Neuron (in vitro differentiated cells): ENCODE results near the gene KLRG1.

Experiments
- H2AFZ ChIP-seq: one replicate; pipeline ENCODE4 v1.6.1; 2013; ENCODE audit warnings: low read depth, mild to moderate bottlenecking, inconsistent platforms, low read length, moderate library complexity
- H3K27me3 ChIP-seq: one replicate; pipeline ENCODE4 v1.6.1; 2013; ENCODE audit warnings: low read length; ENCODE audit not compliant: insufficient read depth
- H3K36me3 ChIP-seq: one replicate; pipeline ENCODE4 v1.6.1; 2013; ENCODE audit warnings: low read length; ENCODE audit not compliant: insufficient read depth
- H3K4me1 ChIP-seq: one replicate; pipeline ENCODE4 v1.6.1; 2013; ENCODE audit warnings: low read length; ENCODE audit not compliant: insufficient read depth
- H3K4me3 ChIP-seq: 2 replicates; pipeline ENCODE4 v1.5.1; 2013; ENCODE audit warnings: mild to moderate bottlenecking, low read length, moderate library complexity
- H3K9me3 ChIP-seq: one replicate; pipeline ENCODE4 v1.6.1; 2013; ENCODE audit warnings: low read length

The KLRG1 gene

DNA sequence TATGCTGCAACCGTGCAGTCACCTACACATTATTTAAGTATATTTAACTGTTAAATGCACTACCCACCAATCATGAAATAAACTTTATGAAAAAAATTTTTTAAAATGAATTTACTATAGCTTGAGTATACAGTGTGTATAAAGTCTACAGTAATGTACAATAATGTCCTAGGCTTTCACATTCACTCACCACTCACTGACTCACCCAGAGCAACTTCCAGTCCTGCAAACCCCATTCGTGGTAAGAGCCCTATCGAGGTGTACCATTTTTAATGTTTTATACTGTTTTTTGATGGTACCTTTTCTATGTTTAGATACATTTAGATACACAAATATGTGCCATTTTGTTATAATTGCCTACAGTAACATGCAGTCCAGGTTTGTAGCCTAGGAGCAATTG lies 48.1 kb downstream of the KLRG1 start:
- Histone ChIP-seq H2AFZ (no peak overlapping the region), H3K4me1 (no peaks in the 10 kb centered on the region), H3K27me3 (no peaks in the 10 kb centered on the region), H3K36me3 (no peaks in the 10 kb centered on the region), H3K9me3 (no peaks in the 10 kb centered on the region), H3K4me3 (no peak overlapping the region)

DNA sequence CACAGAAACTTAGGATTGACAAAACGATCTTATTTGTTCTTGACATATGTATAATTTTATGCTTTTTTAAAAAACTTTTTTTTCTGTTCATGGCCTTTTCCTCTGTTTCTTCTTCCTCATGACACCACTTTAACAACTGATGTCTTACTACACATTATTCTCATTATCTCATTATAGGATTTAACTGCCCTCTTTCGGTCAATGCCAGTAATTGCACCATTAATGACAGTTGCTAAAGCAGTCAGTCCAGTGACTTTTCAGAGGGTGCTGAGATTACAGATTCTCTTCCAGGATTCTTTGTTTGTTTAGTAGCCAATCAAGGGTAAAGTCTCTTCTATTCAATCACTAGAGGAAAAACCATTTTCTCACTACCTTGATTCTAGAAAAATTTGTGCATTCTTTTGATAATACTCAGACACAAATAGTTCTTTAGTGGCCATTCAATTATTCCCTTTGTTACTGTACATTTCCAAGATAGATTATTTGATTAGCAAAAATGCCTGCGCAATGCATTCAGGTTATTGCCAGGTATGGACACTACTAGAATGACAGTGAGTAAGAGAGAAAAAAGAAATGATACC lies 50.1 kb downstream of the KLRG1 start:
- no peaks in the 10 kb centered on the region for H3K27me3 ChIP-seq

GRCh38 chr12:9040484-9041186 lies 51.3 kb downstream of the KLRG1 start:
- no peak overlapping the region for H3K4me3 ChIP-seq
- H3K36me3 ChIP-seq = no peaks in the 10 kb centered on the region
- no peaks in the 10 kb centered on the region for H3K9me3 ChIP-seq
- no peaks in the 10 kb centered on the region for H3K4me1 ChIP-seq
- H2AFZ ChIP-seq = no peak overlapping the region
- H3K27me3 ChIP-seq = no peaks in the 10 kb centered on the region

More for the DNA sequence above, 50.1 kb downstream of the KLRG1 start:
- Histone ChIP-seq H3K4me3 (no peak overlapping the region), H2AFZ (no peak overlapping the region), H3K4me1 (no peaks in the 10 kb centered on the region), H3K36me3 (no peaks in the 10 kb centered on the region), H3K9me3 (no peaks in the 10 kb centered on the region)

DNA sequence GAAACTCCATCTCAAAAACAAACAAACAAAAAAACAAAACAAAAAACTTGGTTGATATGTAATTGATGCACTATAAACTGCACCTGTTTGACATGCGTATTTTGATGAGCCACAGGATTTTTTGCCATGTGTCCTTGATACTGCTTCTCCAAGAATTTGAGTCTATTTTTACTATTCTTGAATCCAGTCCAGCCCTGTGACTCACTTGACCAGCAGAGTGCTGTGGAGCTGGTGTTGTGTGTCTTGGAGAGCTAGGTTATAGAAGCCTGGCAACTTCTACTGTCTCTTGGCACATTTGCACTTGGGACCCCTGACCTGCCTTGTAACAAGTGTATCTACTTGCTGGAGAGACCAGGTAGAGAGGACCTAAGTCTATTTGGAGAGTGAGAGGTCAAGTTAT lies 52.0 kb downstream of the KLRG1 start:
- no peaks in the 10 kb centered on the region for H3K9me3 ChIP-seq
- H3K4me1 ChIP-seq = no peaks in the 10 kb centered on the region
- no peaks in the 10 kb centered on the region for H3K36me3 ChIP-seq
- no peaks in the 10 kb centered on the region for H3K27me3 ChIP-seq
- H3K4me3 ChIP-seq = no peak overlapping the region
- H2AFZ ChIP-seq = no peak overlapping the region

DNA sequence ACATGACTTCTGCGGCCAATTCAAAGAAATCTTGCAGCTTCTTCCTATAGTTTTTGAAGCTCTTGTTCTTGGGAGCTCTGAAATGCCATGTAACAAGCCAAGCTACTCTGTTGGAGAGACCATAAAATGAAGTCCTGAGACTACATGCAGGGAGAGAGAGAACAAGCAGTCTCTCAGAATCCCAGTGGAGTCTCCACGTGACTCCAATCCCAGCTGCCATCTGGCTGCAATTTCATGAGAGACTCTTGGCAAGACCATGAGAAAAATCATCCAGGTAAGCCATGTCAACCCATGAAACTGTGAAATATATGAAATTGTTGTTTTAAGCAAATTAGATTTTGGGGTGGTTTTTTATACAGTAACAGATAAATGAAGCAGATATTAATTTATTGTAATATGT lies 54.4 kb downstream of the KLRG1 start:
- Histone ChIP-seq H3K9me3 (no peaks in the 10 kb centered on the region), H3K4me3 (no peak overlapping the region), H3K36me3 (no peaks in the 10 kb centered on the region), H2AFZ (no peak overlapping the region), H3K4me1 (no peaks in the 10 kb centered on the region), H3K27me3 (no peaks in the 10 kb centered on the region)

DNA sequence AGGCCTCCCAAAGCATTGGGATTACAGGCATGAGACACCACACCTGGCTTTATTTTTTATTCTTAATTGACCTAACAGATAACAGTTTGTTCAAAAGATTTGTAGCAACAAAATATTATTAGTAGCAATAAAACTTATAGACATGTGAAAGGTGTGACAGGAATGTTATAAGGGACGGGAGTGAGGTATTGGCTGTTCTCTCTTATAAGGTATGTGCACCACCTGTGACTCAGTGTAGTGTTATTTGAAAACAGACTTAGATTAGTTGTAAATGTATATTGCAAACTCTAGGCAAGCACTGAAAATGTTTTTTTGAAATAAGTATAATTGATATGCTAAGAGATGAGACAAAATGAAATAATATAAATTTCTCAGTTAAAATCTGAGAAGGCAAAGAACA lies 57.8 kb downstream of the KLRG1 start:
- H3K4me1 ChIP-seq = no peaks in the 10 kb centered on the region
- H2AFZ ChIP-seq = no peak overlapping the region
- no peak overlapping the region for H3K4me3 ChIP-seq
- no peaks in the 10 kb centered on the region for H3K27me3 ChIP-seq
- H3K9me3 ChIP-seq = no peaks in the 10 kb centered on the region
- H3K36me3 ChIP-seq = no peaks in the 10 kb centered on the region

- Histone ChIP-seq H3K4me3 (no peak overlapping the region), H3K36me3 (no peaks in the 10 kb centered on the region), H2AFZ (no peak overlapping the region), H3K4me1 (no peaks in the 10 kb centered on the region), H3K9me3 (no peaks in the 10 kb centered on the region), H3K27me3 (no peaks in the 10 kb centered on the region)
Measured at GRCh38 chr12:9048930-9049329, 59.6 kb downstream of the KLRG1 start.

DNA sequence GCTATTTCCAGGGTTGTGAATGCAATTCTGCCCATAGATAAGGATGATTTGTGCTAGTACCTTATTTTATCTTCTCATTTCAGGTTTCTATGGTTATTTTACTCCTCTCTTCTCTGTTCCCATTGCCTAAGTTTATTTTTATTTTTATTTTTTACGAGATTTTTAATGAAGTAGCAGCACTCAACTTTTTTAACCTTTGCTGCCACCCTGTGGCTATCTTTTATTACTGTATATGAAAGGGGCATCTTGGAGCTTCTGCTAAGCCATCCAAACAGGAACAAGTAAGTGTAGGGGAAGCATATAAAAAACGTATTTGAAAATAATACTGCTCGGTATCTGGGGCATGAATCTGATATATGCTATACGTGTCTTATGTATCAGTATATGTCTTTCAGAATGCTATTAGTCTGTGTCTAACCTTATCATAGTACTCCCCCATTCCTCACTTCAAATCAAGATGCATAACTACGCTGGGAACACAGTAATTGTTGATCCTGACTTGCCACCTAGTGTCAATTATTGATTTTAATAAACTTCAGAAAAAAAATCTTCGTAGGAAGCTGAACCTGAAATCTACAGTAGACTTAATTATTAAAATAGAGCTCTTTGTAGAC lies 60.3 kb downstream of the KLRG1 start:
- Histone ChIP-seq H3K9me3 (no peaks in the 10 kb centered on the region), H3K36me3 (no peaks in the 10 kb centered on the region), H3K4me3 (no peak overlapping the region), H2AFZ (no peak overlapping the region), H3K27me3 (no peaks in the 10 kb centered on the region), H3K4me1 (no peaks in the 10 kb centered on the region)

- Histone ChIP-seq H3K36me3 (no peaks in the 10 kb centered on the region), H3K9me3 (no peaks in the 10 kb centered on the region), H3K4me3 (no peak overlapping the region), H3K4me1 (no peaks in the 10 kb centered on the region), H3K27me3 (no peaks in the 10 kb centered on the region), H2AFZ (no peak overlapping the region)
Measured at GRCh38 chr12:9050521-9051157, 61.3 kb downstream of the KLRG1 start.

- Histone ChIP-seq H3K36me3 (no peaks in the 10 kb centered on the region), H3K27me3 (no peaks in the 10 kb centered on the region), H3K4me1 (no peaks in the 10 kb centered on the region), H3K9me3 (no peaks in the 10 kb centered on the region), H2AFZ (no peak overlapping the region), H3K4me3 (no peak overlapping the region)
Measured at GRCh38 chr12:9051158-9051550, 61.8 kb downstream of the KLRG1 start.

DNA sequence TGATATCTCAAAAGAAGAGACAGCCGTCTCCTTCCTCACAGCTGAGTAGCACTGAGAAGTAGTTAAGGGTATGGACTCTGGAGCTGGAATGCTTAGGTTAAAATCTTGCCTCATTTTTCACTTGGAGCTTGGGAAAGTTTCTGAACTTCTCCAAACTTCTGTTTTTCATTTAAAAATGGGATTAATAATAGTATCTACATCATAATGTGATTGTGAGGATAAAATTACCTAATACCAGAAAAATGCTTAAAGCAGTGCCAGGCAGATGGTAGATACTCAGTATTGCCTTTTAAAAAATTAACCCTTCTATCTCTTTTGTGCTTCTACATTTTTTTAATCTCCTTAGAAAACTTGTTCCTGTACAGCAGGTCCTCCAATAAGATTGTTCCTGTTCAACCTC lies 63.3 kb downstream of the KLRG1 start:
- Histone ChIP-seq H3K4me3 (no peak overlapping the region), H3K4me1 (no peaks in the 10 kb centered on the region), H3K27me3 (no peaks in the 10 kb centered on the region), H3K9me3 (no peaks in the 10 kb centered on the region), H3K36me3 (no peaks in the 10 kb centered on the region), H2AFZ (no peak overlapping the region)
